RPMI8226 (cell line): ENCODE data around the gene GLTP.
"Not testable (repeated sequence)": the region's sequence is repeated elsewhere in the genome, so short reads cannot be mapped to it uniquely, and the experiment has no call there.

Experiments
- DNase-seq: peaks from one replicate; pipeline ENCODE4 v3.0.0-alpha.2; 2015

GLTP gene

DNA sequence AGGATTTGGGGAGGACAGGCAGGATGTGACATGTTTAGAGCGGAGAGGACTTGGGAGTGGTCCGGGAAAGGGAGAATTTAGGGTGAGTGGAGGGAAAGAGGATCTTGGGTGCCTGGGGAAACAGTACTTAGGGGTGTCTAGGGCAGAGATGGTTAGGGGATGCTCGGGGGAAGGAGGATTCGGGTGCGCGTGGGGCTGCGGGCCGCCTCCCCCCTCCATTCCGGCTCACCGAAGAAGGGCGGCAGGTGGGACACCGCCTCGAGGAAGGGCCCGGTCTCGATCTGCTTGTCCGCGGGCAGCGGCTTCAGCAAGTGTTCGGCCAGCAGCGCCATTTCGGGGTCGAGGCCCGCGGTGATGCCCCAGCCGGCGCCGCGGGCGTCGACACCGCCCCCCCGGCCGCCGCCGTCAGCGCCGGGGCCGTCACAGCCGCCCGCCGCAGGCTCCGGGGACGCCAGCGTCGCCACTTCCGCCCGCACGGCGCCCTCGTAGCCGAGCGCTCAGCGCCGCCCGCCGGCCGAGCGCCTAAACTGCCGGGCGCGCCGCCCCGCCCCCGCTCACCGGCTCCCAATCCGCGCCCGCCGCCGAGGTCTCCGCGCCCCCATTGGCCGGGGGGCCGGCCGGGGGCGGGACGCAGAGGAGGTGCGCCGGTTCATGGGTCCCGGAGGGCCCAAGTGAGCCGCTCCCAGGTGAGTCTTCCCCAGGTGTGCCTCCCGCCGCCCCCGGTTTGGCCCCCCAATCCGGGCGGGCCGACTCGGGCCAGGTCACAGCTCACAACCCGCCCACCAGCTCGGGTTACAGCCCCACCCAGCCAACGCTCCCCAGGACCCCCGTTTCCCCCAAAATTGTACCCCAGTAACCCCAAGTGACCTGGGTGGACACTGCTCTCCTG lies at the start of gene GLTP:
TSS of gene GLTP (minus strand) at position 499 of the 889 bp plus-strand sequence. CDS start at position 332, 167 bp downstream.
- DNase-seq, result peak; percentile 94

- DNase-seq, result not testable (repeated sequence)
These were observed 49.0 kb upstream of the GLTP start for GRCh38 chr12:109929326-109929725.

DNA sequence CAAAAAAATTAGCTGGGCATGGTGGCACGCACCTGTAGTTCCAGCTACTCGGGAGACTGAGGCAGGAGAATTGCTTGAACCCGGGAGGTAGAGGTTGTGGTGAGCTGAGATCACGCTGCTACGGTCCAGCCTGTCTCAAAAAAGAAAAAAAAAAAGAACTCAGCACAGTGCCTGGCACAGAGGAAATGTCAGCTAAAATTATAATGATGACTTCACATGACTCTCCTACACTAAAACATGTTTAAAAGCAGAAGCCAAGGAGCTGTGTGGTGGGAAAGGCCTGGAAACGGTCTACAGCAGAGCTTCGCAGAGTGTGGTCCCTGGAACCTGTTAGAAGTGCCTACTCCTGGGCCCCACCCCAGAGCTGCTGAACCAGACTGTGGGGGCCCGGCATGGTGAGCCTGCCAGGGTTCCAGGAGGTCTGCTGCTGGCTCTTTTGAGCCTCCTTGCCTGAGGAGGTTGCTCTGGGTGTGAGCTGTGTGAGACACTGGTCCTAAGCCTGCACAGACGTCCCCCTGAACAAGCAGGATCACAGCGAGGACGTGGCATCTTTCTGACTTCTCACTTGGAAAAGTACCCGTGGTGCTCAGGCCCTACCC lies 47.8 kb upstream of the GLTP start:
- DNase-seq, result no peak

DNA sequence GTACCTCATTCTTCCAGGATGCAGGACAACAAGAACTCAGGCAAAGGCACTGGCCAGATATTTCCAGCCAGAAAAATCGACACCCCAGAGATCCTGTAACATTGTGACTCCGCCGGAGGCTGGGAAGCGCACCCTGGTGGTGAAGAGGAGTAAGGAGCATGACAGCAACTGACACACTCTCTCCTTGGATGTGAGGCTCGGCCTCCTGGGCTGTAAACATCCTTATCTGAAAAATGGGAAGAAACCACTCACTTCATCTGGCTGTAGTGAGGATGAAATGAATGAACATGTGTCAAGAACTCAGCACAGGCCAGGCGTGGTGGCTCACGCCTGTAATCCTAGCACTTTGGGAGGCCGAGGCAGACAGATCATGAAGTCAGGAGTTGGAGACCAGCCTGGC lies 47.3 kb upstream of the GLTP start:
- DNase-seq, result peak; percentile 51

- no peak for DNase-seq
These were observed 46.3 kb upstream of the GLTP start for GRCh38 chr12:109926488-109927210.

GRCh38 chr12:109926016-109926415 lies 45.7 kb upstream of the GLTP start:
- DNase-seq, result no peak

GRCh38 chr12:109925185-109925840 lies 45.0 kb upstream of the GLTP start:
- DNase-seq, result no peak

- no peak for DNase-seq
These were observed 43.3 kb upstream of the GLTP start for GRCh38 chr12:109923481-109924245.

DNA sequence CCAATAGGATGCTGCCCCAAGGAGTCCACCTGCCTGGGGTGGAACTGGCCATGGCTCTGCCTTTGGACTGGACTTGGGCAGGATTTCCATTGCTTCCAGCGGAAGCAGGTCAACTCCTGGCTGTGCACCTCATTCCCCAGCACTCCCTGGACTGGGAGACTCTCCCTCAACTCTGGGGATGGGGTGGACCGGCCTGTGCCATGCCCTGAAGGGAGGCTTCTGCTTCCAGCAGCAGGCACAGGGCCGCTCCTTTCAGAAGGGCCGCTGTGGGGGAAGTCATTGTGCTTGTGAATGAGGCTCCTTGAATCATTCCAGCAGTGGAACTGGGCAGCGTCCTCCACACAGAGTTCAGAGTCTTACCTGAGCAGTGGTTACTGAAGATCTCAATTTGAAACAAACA lies 42.7 kb upstream of the GLTP start:
- no peak for DNase-seq

GRCh38 chr12:109921982-109922381 lies 41.6 kb upstream of the GLTP start:
- no peak for DNase-seq

- DNase-seq, result no peak
These were observed 40.0 kb upstream of the GLTP start for GRCh38 chr12:109920261-109920780.

- no peak for DNase-seq
These were observed 39.1 kb upstream of the GLTP start for GRCh38 chr12:109919456-109919855.

DNA sequence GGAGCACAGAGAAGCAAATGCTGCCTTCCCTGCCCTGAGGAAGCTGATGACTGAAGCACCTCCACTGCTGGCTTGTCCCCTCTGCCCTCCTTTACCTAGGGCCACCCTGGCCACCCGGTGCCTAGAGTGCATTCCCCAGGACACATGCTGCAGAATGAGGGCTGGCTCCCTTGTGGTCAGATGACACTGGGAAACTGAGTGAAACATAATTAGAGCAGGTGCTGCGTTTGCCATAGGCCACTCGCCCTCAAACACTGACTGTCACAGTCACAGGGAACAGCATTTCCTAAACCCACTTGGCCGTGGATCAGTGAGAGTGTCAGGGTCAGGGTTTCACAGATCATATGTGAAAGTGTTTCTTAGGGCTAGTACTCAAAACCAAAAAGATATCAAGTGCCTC lies 35.7 kb upstream of the GLTP start:
- DNase-seq, result no peak

DNA sequence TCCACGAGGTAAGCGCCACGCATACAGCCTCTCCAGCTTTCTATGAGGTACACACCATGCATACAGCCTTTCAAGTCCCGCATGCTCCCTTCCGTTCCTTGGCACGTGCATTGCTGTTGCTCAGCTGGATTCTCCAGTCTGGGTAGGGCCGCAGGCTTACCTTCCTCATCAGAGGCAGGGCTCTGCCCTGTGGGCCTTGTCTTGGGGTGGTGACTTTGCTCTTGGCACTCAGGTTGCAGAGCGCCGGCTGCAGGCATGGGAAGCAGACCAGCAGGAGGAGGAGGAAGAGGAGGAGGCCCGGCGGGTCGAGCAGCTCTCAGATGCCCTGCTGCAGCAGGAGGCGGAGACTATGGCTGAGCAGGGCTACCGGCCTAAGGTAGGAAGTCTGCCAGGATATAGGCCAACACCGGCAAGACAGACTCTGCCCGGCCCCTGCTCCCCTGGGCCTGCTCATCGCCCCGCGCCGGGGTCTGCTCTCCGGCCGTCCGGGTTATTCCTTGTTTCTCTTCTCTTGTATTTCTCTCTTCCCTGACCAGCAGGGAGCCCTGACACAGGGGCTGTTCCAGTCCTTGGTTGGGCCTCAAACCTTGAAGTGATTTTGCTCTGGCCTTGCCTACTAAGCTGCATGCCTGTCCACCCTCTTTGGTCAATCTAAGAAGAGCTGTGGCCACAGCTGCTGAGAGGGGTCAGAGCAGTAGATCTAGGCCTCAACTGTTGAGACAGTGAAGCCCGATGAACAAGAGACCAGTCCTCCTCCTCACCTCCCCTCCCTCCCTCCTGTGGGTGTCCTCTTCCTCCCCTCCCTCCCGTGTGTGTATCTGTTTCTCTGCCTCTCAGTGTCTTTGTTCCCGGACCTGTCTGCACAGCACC lies 35.1 kb upstream of the GLTP start:
- DNase-seq, result no peak

- DNase-seq, result no peak
These were observed 34.1 kb upstream of the GLTP start for GRCh38 chr12:109914461-109914860.

GRCh38 chr12:109912855-109913321 lies 32.5 kb upstream of the GLTP start:
- DNase-seq, result no peak

DNA sequence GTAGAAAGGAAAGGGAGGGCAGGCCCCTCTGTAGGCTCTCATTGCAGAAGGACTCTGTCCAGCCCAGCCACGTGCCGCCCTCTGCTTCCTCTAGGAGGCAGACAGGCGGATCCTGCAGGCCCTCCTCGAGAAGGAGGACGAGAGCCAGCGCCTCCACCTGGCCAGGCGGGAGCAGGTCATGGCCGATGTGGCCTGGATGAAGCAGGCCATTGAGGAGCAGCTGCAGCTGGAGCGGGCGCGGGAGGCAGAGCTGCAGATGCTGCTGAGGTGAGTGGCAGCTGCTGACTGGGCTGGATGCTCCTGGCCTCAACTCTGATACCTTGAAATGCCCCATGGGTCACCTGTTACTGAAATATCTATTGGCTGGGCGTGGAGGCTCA lies 30.6 kb upstream of the GLTP start:
- peak; percentile 38 for DNase-seq

DNA sequence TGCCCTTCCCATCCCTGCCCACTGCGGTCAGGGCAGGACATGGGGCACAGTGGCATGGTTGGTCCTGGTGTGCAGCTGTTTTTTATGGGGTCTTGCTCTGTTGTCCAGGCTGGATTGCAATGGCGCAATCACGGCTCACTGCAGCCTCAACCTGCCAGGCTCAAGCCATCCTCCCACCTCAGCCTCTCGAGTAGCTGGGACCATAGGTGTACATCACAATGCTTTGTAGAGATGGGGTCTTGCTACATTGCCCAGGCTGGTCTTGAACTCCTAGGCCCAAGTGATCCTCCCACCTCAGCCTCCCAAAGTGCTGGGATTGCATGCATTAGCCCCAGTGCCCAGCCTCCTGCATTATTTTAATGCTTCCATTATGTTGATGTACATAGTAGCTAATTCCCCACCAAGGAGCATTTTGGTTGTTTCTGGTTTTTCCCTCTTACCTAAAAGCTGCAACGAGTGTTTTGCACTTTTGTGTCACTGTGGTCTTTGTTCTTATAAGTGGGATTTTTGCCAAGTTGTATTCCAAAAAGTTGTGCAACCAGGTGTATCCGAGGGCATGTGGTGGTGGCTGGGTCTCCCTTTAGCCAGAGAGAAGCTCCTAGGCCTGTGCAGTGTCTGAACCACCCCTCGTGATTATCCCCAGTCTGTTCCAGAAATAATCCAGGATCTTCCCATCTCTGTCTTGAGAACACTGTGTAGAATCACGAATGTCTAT lies 30.1 kb upstream of the GLTP start:
- no peak for DNase-seq

DNA sequence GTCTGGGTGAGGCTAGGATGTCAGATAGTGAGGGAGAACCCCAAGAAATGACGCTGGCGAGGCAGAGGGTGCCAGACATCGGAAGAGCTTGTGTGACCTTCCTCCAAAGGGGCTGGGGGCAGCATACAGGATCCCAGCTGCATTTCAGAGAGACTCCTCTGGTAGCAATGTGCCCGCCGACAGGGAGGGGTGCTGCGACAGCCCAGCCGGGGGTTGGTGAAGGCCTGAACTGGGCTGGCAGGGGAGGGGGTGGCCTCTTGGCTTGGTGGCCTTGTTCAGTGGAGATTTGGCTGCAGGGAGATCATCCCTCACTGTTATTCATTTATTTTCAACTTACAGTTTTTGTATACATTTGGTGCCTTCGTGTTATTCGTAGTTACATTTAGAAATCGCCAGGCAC lies 25.0 kb upstream of the GLTP start:
- DNase-seq, result no peak

DNA sequence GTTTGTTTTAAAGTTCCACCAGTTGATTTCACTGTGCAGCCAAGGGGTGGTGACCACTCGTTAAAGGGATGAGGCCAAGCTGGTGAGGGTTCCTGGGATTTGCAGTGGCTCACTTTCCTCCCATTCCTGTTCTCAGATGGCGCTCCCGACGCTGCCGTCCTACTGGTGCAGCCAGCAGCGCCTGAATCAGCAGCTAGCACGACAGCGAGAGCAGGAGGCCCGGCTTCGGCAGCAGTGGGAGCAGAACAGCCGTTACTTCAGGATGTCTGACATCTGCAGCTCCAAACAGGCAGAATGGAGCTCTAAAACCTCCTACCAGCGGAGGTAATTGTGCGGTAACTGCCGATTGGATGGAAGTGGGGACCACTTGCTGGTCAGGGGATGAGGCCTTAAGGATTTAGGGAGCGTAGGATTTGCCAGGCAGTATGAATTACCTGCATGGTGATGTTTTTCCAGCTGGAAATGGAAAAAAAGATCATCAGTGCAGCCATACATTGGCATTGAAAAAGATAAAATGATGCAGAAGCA lies 22.6 kb upstream of the GLTP start:
- DNase-seq, result no peak
